ENCODE results near the gene PRTFDC1. TPM values are rescaled to one million over a fixed set of nuclear protein-coding genes. Genes with fewer than 3 reads are reported as not detected.

The PRTFDC1 gene
- total and polyA plus RNA-seq, 2 of the 13 experiments (the other 11 are each of a cell fraction or from before 2014, with no cell fraction given) = not detected

GRCh38 chr10:24842856-24843255 lies 109.5 kb downstream of the PRTFDC1 start:
- H3K4me1 ChIP-seq (ENCODE audit: insufficient read depth, low read length) = no peaks in the 10 kb centered on the region
- TF ChIP-seq MYNN (CRISPR knock-in tag; IDR thresholded peaks at IDR 0.05; ENCODE audit: low read depth) (no peak), KAT8 (CRISPR knock-in tag; IDR thresholded peaks at IDR 0.05) (no peak), AKAP8 (CRISPR knock-in tag; IDR thresholded peaks at IDR 0.05) (no peak), ZBTB3 (CRISPR knock-in tag; IDR thresholded peaks at IDR 0.05; ENCODE audit: borderline replicate concordance, low read depth) (no peak), MTA1 (CRISPR knock-in tag; IDR thresholded peaks at IDR 0.05; ENCODE audit: borderline replicate concordance) (no peak), RFX3 (CRISPR knock-in tag; IDR thresholded peaks at IDR 0.05) (no peak), FOXP1 (IDR thresholded peaks at IDR 0.05) (no peak), FOXP1 (CRISPR knock-in tag; IDR thresholded peaks at IDR 0.05) (no peak), TCF7L2 (IDR thresholded peaks at IDR 0.05; ENCODE audit: low read depth, low read length) (no peak), ZXDC (CRISPR knock-in tag; IDR thresholded peaks at IDR 0.05) (no peak), ZNF576 (CRISPR knock-in tag; IDR thresholded peaks at IDR 0.05) (no peak), MLX (CRISPR knock-in tag; IDR thresholded peaks at IDR 0.05) (no peak)
- DNase-seq (ENCODE audit: low spot score) (no peak), ATAC-seq (no peak), FAIRE-seq (no peak)
- H3K27ac ChIP-seq (ENCODE audit: extremely low read length, insufficient read depth, low read length) = no peak overlapping the region
- ChIA-PET CTCF (ENCODE audit: low intra/inter-chr PET ratio, low total read pairs) (no interaction called here), POLR2A (no interaction called here)
- BruUV-seq (replicated peaks) = no TSS peak
- H3K9me3 ChIP-seq (ENCODE audit: low read length) = no peaks in the 10 kb centered on the region
- intact Hi-C loops (cut with micrococcal nuclease; ENCODE audit: unreplicated experiment) (no loop called here), in situ Hi-C loops (cut with HindIII; ENCODE audit: extremely low pct_ligation_motif_present, low pct_unique_long_range_greater_than_20kb) (no loop called here)
- H2AFZ ChIP-seq (ENCODE audit: low read length) = no peak overlapping the region
- H3K4me2 ChIP-seq (ENCODE audit: low read depth, low read length) = no peak overlapping the region
- WGBS (ENCODE audit: low lambda C conversion rate) = 23% methylated on average over 2 of the region's 2 CpGs
- H3K9ac ChIP-seq (ENCODE audit: insufficient read depth, low read depth, low read length) = no peak overlapping the region
- no peak overlapping the region for H3K4me3 ChIP-seq (replicated peaks in 1 of 3; ENCODE audit: insufficient read depth in 1 of 3, low read depth in 2 of 3, low read length in 3 of 3)
- H3K79me2 ChIP-seq (ENCODE audit: insufficient read depth, low read length) = no peaks in the 10 kb centered on the region
- H3K27me3 ChIP-seq (ENCODE audit: control insufficient read depth in 1 of 2, insufficient read depth in 2 of 2, low read length in 2 of 2) = peaks cover 2 to 6% of the 10 kb centered on the region in 2 experiments; a peak in 2 of 5 replicates
- no peaks in the 10 kb centered on the region for H4K20me1 ChIP-seq (ENCODE audit: insufficient read depth, low read length)
- no peaks in the 10 kb centered on the region for H3K36me3 ChIP-seq (replicated peaks in 1 of 2; ENCODE audit: control insufficient read depth in 1 of 2, insufficient read depth in 2 of 2, low read length in 2 of 2)
